ENCODE data around the gene TMEM253. TPM values are rescaled to one million over a fixed set of nuclear protein-coding genes. Genes with fewer than 3 reads are reported as not detected.

The TMEM253 gene
- total and polyA plus RNA-seq, 9 of the 15 experiments (the other 6 are each of a cell fraction or from before 2014, with no cell fraction given), result 0.11 to 0.61 (median 0.26) TPM; not detected in 3

GRCh38 chr14:21095430-21096205, 5.2 kb upstream of the TMEM253 start (continued):
- TF ChIP-seq ETV5 (CRISPR knock-in tag; IDR thresholded peaks at IDR 0.05; ENCODE audit: low read depth) (no peak), CBX5 (IDR thresholded peaks at IDR 0.05; ENCODE audit: borderline replicate concordance, low read depth) (no peak), TRIM28 (IDR thresholded peaks at IDR 0.05) (no peak), FOXA3 (CRISPR knock-in tag; conservative IDR thresholded peaks at IDR 0.05 in 1 of 2, IDR thresholded peaks at IDR 0.05 in 1 of 2) (no peak), RAD51 (IDR thresholded peaks at IDR 0.05; ENCODE audit: borderline replicate concordance, low read depth) (no peak), PHF21A (IDR thresholded peaks at IDR 0.05; ENCODE audit: borderline replicate concordance, low read depth) (no peak), NCOA6 (IDR thresholded peaks at IDR 0.05) (peak; percentile 52; the same call in 1 of the 2 replicates), HNRNPUL1 (IDR thresholded peaks at IDR 0.05; ENCODE audit: low read length) (no peak), TCF15 (CRISPR knock-in tag; IDR thresholded peaks at IDR 0.05) (no peak), TBP (optimal IDR thresholded peaks at IDR 0.05; ENCODE audit: low read depth, low read length) (no peak), CHD4 (IDR thresholded peaks at IDR 0.05; ENCODE audit: insufficient read depth, insufficient replicate concordance, low read depth, low read length, poor library complexity, severe bottlenecking) (no peak), SIN3A (IDR thresholded peaks at IDR 0.05; ENCODE audit: borderline replicate concordance in 2 of 2, control insufficient read depth in 1 of 2, low read depth in 2 of 2, low read length in 2 of 2) (peak in 1 of 2 experiments; percentile 59; a peak in 1 of 4 replicates), PPARD (CRISPR knock-in tag; IDR thresholded peaks at IDR 0.05) (no peak), MAZ (CRISPR knock-in tag; conservative IDR thresholded peaks at IDR 0.05 in 1 of 2, IDR thresholded peaks at IDR 0.05 in 1 of 2) (peak in 1 of 2 experiments; percentile 53; a peak in 1 of 4 replicates), NCOA1 (IDR thresholded peaks at IDR 0.05; ENCODE audit: low read depth) (peak; percentile 41; the same call in 1 of the 2 replicates)
- TF ChIP-seq, protein P1, sequence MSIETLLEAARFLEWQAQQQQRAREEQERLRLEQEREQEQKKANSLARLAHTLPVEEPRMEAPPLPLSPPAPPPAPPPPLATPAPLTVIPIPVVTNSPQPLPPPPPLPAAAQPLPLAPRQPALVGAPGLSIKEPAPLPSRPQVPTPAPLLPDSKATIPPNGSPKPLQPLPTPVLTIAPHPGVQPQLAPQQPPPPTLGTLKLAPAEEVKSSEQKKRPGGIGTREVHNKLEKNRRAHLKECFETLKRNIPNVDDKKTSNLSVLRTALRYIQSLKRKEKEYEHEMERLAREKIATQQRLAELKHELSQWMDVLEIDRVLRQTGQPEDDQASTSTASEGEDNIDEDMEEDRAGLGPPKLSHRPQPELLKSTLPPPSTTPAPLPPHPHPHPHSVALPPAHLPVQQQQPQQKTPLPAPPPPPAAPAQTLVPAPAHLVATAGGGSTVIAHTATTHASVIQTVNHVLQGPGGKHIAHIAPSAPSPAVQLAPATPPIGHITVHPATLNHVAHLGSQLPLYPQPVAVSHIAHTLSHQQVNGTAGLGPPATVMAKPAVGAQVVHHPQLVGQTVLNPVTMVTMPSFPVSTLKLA (conservative IDR thresholded peaks at IDR 0.05), result 0 out of 4 replicates have a peak, but pooled peaks of 1 of the 2 experiments have one; percentile 19
- TF ChIP-seq, protein P2, sequence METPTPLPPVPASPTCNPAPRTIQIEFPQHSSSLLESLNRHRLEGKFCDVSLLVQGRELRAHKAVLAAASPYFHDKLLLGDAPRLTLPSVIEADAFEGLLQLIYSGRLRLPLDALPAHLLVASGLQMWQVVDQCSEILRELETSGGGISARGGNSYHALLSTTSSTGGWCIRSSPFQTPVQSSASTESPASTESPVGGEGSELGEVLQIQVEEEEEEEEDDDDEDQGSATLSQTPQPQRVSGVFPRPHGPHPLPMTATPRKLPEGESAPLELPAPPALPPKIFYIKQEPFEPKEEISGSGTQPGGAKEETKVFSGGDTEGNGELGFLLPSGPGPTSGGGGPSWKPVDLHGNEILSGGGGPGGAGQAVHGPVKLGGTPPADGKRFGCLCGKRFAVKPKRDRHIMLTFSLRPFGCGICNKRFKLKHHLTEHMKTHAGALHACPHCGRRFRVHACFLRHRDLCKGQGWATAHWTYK (CRISPR knock-in tag; IDR thresholded peaks at IDR 0.05), result peak; percentile 96
- TF ChIP-seq, protein P3, sequence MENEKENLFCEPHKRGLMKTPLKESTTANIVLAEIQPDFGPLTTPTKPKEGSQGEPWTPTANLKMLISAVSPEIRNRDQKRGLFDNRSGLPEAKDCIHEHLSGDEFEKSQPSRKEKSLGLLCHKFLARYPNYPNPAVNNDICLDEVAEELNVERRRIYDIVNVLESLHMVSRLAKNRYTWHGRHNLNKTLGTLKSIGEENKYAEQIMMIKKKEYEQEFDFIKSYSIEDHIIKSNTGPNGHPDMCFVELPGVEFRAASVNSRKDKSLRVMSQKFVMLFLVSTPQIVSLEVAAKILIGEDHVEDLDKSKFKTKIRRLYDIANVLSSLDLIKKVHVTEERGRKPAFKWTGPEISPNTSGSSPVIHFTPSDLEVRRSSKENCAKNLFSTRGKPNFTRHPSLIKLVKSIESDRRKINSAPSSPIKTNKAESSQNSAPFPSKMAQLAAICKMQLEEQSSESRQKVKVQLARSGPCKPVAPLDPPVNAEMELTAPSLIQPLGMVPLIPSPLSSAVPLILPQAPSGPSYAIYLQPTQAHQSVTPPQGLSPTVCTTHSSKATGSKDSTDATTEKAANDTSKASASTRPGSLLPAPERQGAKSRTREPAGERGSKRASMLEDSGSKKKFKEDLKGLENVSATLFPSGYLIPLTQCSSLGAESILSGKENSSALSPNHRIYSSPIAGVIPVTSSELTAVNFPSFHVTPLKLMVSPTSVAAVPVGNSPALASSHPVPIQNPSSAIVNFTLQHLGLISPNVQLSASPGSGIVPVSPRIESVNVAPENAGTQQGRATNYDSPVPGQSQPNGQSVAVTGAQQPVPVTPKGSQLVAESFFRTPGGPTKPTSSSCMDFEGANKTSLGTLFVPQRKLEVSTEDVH (IDR thresholded peaks at IDR 0.05; ENCODE audit: low read depth, partially characterized antibody), result no peak

Data from K562 (cell line).